ENCODE results near the gene DIPK1A. TPM values are rescaled to one million over a fixed set of nuclear protein-coding genes. Genes with fewer than 3 reads are reported as not detected.

The DIPK1A gene
- total RNA-seq, 1 experiment from 2014 or later, result 4.8 TPM

- CTCF ChIA-PET, result interaction anchor here (1.1 to 1.6 kb wide), 2 partner anchors 9 to 43 kb away, joined by 5 read pairs; no protein-coding TSS in a partner anchor
- Mint-ChIP-seq H3K27ac (no peak overlapping the region), H3K36me3 (no peaks in the 10 kb centered on the region), H3K4me1 (0 out of 2 replicates have a peak, but pooled peaks cover 4% of the 10 kb centered on the region), H3K9me3 (no peaks in the 10 kb centered on the region), H3K4me3 (no peak overlapping the region), H3K27me3 (ENCODE audit: low read depth) (no peaks in the 10 kb centered on the region)
- DNase-seq (ENCODE audit: low spot score) (no peak), ATAC-seq (no peak)
- no peak for TF ChIP-seq SP1 (CRISPR knock-in tag; conservative IDR thresholded peaks at IDR 0.05)
- TF ChIP-seq USF1 (CRISPR knock-in tag; IDR thresholded peaks at IDR 0.05), result no peak
- 0 out of 2 replicates have a peak, but pooled peaks have one; percentile 35 for TF ChIP-seq GABPB1 (CRISPR knock-in tag; IDR thresholded peaks at IDR 0.05)
- POLR2A ChIA-PET, result no interaction called here
These were observed 10.1 kb downstream of the DIPK1A start for GRCh38 chr1:92951141-92951582.

- ATAC-seq (no peak), DNase-seq (ENCODE audit: low spot score) (no peak)
- Mint-ChIP-seq H3K4me3 (no peak overlapping the region), H3K27me3 (ENCODE audit: low read depth) (no peaks in the 10 kb centered on the region), H3K4me1 (0 out of 2 replicates have a peak, but pooled peaks cover 4% of the 10 kb centered on the region), H3K9me3 (no peaks in the 10 kb centered on the region), H3K36me3 (no peaks in the 10 kb centered on the region), H3K27ac (no peak overlapping the region)
- POLR2A ChIA-PET, result no interaction called here
- TF ChIP-seq ZNF423 (CRISPR knock-in tag; IDR thresholded peaks at IDR 0.05) (no peak), TCF7 (CRISPR knock-in tag; IDR thresholded peaks at IDR 0.05; ENCODE audit: low read depth) (no peak), ZNF263 (CRISPR knock-in tag; IDR thresholded peaks at IDR 0.05; ENCODE audit: low read depth) (no peak), ZBTB43 (CRISPR knock-in tag; IDR thresholded peaks at IDR 0.05) (no peak), ESRRA (CRISPR knock-in tag; IDR thresholded peaks at IDR 0.05; ENCODE audit: borderline replicate concordance) (no peak), ATF1 (CRISPR knock-in tag; IDR thresholded peaks at IDR 0.05) (no peak), E2F4 (CRISPR knock-in tag; IDR thresholded peaks at IDR 0.05; ENCODE audit: borderline replicate concordance, low read depth) (no peak), IRF2 (CRISPR knock-in tag; IDR thresholded peaks at IDR 0.05; ENCODE audit: borderline replicate concordance, low read depth) (no peak), NFE2L1 (CRISPR knock-in tag; IDR thresholded peaks at IDR 0.05) (no peak), NFYB (CRISPR knock-in tag; conservative IDR thresholded peaks at IDR 0.05; ENCODE audit: low read depth) (no peak), ZNF396 (CRISPR knock-in tag; IDR thresholded peaks at IDR 0.05; ENCODE audit: borderline replicate concordance) (no peak), ETV6 (CRISPR knock-in tag; IDR thresholded peaks at IDR 0.05) (no peak), PRRX2 (CRISPR knock-in tag; IDR thresholded peaks at IDR 0.05) (no peak), EMX1 (CRISPR knock-in tag; IDR thresholded peaks at IDR 0.05) (no peak), MXD4 (CRISPR knock-in tag; IDR thresholded peaks at IDR 0.05; ENCODE audit: borderline replicate concordance) (no peak)
- CTCF ChIA-PET, result interaction anchor here (0.9 to 1.6 kb wide), 3 partner anchors 10 to 44 kb away, joined by 4 to 5 read pairs (median 5); no protein-coding TSS in a partner anchor
These were observed 11.1 kb downstream of the DIPK1A start for GRCh38 chr1:92949937-92950817.

- TF ChIP-seq ZNF416 (CRISPR knock-in tag; IDR thresholded peaks at IDR 0.05) (no peak), FOXP4 (CRISPR knock-in tag; IDR thresholded peaks at IDR 0.05) (no peak), GABPB1 (CRISPR knock-in tag; IDR thresholded peaks at IDR 0.05) (no peak), ZSCAN18 (CRISPR knock-in tag; IDR thresholded peaks at IDR 0.05) (no peak), NR1H2 (CRISPR knock-in tag; IDR thresholded peaks at IDR 0.05) (no peak), ERG (CRISPR knock-in tag; IDR thresholded peaks at IDR 0.05) (no peak), FOXP1 (CRISPR knock-in tag; IDR thresholded peaks at IDR 0.05; ENCODE audit: borderline replicate concordance) (no peak)
- H3K27me3 Mint-ChIP-seq (ENCODE audit: low read depth), result no peaks in the 10 kb centered on the region
- CTCF ChIA-PET, result interaction anchor here (0.6 kb wide), 1 partner anchor 14 kb away, joined by 6 read pairs; no protein-coding TSS in a partner anchor
- H3K4me1 Mint-ChIP-seq, result 0 out of 2 replicates have a peak, but pooled peaks cover 7% of the 10 kb centered on the region
- no peak overlapping the region for H3K27ac Mint-ChIP-seq
- ATAC-seq (no peak), DNase-seq (ENCODE audit: low spot score) (no peak)
- H3K4me3 Mint-ChIP-seq, result no peak overlapping the region
- H3K9me3 Mint-ChIP-seq, result no peaks in the 10 kb centered on the region
- no peaks in the 10 kb centered on the region for H3K36me3 Mint-ChIP-seq
- POLR2A ChIA-PET, result no interaction called here
These were observed 13.2 kb downstream of the DIPK1A start for GRCh38 chr1:92948071-92948470.
